Fibroblast of mammary gland (primary cell): ENCODE data around the gene LIN28B.
A peak's percentile ranks its signal among the peaks of the same experiment; 100 is the strongest.

Experiments used
- DNase-seq: peaks from one replicate; pipeline ENCODE4 v3.0.0-alpha.2; 2010; ENCODE audit warnings: low read depth
- H3K4me3 ChIP-seq: 2 replicates; pipeline ENCODE4 v1.5.1; 2011; ENCODE audit warnings: low read depth, mild to moderate bottlenecking, low read length, moderate library complexity; ENCODE audit not compliant: control insufficient read depth
- TF ChIP-seq, protein P1 (sequence below): conservative IDR thresholded peaks from 2 replicates; pipeline ENCODE4 v1.5.1; 2011; ENCODE audit warnings: low read depth, low read length, inconsistent platforms; ENCODE audit not compliant: control insufficient read depth, insufficient read depth

The LIN28B gene

DNA sequence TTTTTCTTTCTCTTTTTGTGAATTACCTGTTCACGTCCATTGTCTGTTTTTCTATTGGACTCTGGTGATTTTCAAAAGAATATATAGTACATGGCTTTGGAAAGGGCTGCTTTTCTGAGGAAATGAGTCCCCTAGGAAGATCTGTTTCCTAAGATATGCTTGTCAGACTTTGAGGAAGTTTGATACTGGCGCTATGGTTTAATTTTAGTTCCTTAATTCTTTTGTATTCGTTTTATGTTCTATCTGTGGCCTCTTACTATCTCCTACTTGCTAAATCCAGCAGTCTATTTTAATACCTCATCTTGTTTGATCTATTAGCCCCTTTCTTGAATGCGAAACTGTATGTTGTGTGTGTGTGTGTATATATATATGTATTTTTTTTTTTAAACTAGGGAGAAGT lies 101.9 kb downstream of the LIN28B start:
- TF ChIP-seq, protein P1, sequence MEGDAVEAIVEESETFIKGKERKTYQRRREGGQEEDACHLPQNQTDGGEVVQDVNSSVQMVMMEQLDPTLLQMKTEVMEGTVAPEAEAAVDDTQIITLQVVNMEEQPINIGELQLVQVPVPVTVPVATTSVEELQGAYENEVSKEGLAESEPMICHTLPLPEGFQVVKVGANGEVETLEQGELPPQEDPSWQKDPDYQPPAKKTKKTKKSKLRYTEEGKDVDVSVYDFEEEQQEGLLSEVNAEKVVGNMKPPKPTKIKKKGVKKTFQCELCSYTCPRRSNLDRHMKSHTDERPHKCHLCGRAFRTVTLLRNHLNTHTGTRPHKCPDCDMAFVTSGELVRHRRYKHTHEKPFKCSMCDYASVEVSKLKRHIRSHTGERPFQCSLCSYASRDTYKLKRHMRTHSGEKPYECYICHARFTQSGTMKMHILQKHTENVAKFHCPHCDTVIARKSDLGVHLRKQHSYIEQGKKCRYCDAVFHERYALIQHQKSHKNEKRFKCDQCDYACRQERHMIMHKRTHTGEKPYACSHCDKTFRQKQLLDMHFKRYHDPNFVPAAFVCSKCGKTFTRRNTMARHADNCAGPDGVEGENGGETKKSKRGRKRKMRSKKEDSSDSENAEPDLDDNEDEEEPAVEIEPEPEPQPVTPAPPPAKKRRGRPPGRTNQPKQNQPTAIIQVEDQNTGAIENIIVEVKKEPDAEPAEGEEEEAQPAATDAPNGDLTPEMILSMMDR, result no peak
- no peak for DNase-seq
- no peak overlapping the region for H3K4me3 ChIP-seq

DNA sequence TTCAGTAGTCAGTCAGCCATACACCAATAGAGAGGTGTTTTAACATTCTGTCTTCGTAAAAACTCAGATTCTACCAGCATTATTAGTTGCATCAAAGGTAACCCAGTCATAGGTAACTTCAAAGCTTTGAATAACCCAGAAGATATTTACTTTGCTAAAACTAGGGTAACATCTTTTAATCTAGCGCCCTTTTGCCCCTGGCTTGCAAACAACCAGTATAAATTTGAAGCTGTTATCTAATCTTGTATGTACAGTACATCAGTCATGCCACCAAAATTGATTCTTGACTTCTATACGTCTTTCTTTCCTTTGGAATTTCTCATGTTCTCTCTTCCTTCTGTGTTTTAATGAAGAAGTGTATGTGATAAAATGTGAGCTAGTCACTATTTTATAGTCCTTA lies 109.3 kb downstream of the LIN28B start:
- DNase-seq, result no peak
- TF ChIP-seq, protein P1, result no peak
- no peak overlapping the region for H3K4me3 ChIP-seq

DNA sequence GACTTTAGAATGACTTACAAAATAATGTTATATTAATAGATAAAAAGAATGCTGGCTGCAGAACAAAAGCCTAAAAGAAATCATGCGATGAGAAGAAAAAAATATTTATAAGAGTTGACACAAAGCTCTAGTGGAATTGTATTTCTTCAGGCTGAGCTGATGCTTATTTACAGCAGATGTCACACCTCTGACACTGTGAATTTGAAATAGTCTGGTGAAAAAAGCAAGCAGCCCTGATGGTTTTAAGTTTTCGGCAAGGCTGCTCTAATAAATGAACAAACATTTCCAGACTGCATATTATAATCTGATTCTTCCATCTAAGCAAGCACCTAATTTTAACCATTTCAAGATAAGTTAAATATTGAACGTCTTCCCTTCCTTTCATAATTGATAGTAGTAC lies 109.9 kb downstream of the LIN28B start:
- TF ChIP-seq, protein P1, result no peak
- DNase-seq, result no peak

DNA sequence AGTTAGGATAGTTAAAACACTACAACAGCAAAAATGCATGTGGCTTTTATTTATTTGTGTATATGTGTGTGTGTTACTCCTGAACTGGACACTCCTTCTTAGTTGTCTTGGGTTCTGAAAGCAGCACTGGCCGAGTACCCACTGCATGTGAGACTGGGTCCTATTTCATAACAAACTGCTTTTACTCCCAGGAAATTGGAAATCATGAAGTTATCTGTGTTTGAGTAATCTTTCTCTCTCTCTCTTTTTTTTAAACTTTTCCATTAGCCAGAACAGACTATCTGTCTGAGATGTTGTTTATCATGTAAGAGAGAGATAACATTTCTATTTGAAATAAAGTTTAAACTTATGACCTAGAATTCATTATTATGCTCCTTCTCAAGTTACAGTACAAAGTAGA lies 110.4 kb downstream of the LIN28B start:
- DNase-seq, result no peak
- TF ChIP-seq, protein P1, result no peak
- H3K4me3 ChIP-seq, result no peak overlapping the region

More for the DNA sequence above, 109.9 kb downstream of the LIN28B start:
- no peak overlapping the region for H3K4me3 ChIP-seq

DNA sequence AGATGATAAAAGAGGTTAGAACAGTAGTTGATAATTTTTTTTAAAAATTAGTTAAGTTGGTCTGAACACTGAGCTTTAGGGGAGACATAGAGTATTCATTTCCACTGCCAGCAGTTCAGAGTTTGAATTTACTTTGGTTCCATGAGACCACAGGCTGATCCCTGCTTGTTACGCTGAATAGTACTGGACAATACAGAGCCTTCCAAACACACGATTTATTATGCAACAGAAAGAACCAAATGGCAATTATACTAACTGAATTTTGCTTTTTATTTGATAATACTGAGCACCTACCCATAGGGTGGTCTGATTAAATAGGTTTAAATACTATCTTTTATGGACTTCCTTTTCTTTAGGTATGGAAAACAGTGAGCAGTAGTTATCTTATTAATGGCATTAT lies 111.5 kb downstream of the LIN28B start:
- no peak overlapping the region for H3K4me3 ChIP-seq
- no peak for DNase-seq
- TF ChIP-seq, protein P1, result no peak

DNA sequence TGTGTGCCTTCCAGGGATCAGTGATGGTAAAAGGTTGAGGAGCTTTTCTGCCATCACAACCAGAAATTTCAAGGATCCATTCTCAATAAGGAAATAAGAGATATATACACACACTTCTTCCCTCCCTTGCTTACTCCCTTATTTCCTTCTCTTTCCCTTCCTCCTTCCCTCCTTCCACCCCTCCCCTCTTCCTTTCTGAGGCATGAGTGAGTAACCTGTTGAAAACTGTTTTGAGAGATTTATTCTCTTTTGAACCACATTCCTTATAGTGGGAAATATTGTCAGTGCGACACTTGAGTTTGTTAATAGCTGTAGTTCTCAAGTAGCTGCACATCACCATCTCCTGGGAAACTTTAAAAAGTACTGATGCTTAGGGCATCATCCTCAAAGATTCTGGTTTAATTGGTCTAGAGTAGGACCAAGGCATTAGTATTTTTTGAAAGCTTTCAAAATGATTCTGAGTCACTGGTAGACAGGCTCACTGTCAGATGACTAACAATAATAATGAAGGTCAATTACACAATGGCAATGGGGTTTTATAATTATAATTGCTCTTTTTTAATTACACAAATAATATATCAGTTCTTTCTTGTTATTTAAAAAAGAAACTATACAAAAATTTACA lies 113.0 kb downstream of the LIN28B start:
- H3K4me3 ChIP-seq, result no peak overlapping the region
- TF ChIP-seq, protein P1, result no peak
- peak; percentile 45 for DNase-seq

DNA sequence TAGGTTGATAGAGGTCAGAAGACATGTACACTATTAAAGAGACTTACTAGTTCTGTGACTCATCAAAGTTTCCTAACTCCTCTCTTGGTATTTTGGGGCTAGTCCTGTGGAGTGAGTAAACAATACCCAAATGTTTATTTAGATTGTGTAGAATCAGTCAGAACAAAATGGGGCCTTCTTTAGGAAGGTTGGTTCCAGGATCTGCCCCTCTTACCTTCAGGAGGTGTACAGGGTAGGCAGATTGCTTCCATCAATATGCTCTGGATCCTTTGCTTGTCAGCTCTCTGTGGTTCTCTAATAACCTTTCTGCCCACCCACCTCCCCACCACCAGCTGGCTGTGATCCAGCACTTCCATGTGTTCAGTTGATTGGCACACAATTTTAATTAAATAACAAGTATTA lies 115.9 kb downstream of the LIN28B start:
- TF ChIP-seq, protein P1, result no peak
- H3K4me3 ChIP-seq, result no peak overlapping the region
- peak; percentile 76 for DNase-seq
